WTC11 (cell line): ENCODE results near the gene RAB35. TPM values are rescaled to one million over a fixed set of nuclear protein-coding genes. Genes with fewer than 3 reads are reported as not detected.

Source experiments
- ATAC-seq: fragments of 200-7000 bp; cut with Tn5 transposase; 2 replicates; pipeline ENCODE4 v1.10.0; 2021; ENCODE audit warnings: mild to moderate bottlenecking, moderate library complexity
- CTCF ChIA-PET: fragments of 300-600 bp; sonication (Branson Sonifier 250); formaldehyde crosslinking; loops from one replicate; lab custom pipeline; 2021; ENCODE audit warnings: antibody characterized with exemption; lab: Charles Lee
- POLR2A ChIA-PET: fragments of 350-600 bp; sonication (Branson Sonifier 250); formaldehyde crosslinking; loops from one replicate; lab custom pipeline; 2021; ENCODE audit warnings: antibody characterized with exemption; lab: Charles Lee
- DNase-seq: peaks from one replicate; pipeline ENCODE4 v3.0.0; 2021; ENCODE audit warnings: low spot score
- H3K27ac Mint-ChIP-seq: 2 replicates; pipeline ENCODE4 v1.8.0; 2021; ENCODE audit warnings: mixed read lengths
- H3K27me3 Mint-ChIP-seq: 2 replicates; pipeline ENCODE4 v1.8.0; 2021; ENCODE audit warnings: low read depth, mild to moderate bottlenecking, moderate library complexity, mixed read lengths
- H3K36me3 Mint-ChIP-seq: 2 replicates; pipeline ENCODE4 v1.8.0; 2021; ENCODE audit warnings: mixed read lengths
- H3K4me1 Mint-ChIP-seq: 2 replicates; pipeline ENCODE4 v1.8.0; 2022; ENCODE audit warnings: mixed read lengths
- H3K4me3 Mint-ChIP-seq: 2 replicates; pipeline ENCODE4 v1.8.0; 2021; ENCODE audit warnings: mild to moderate bottlenecking, moderate library complexity, mixed read lengths
- H3K9me3 Mint-ChIP-seq: 2 replicates; pipeline ENCODE4 v1.8.0; 2021; ENCODE audit warnings: mixed read lengths
- CDX4 ChIP-seq: fragments of 250-450 bp; sonication (Bioruptor Pico); IDR thresholded peaks from 2 replicates; pipeline ENCODE4 v1.9.0; 2021; ENCODE audit warnings: moderate library complexity, mild to moderate bottlenecking, inconsistent platforms, borderline replicate concordance
- CREM ChIP-seq: sonication (generic); formaldehyde crosslinking; IDR thresholded peaks from 2 replicates; pipeline ENCODE4 v1.8.1; 2022; ENCODE audit warnings: mild to moderate bottlenecking, missing genetic modification reagents, moderate library complexity
- E2F1 ChIP-seq: sonication (generic); formaldehyde crosslinking; IDR thresholded peaks from 2 replicates; pipeline ENCODE4 v1.8.0; 2022; ENCODE audit warnings: mild to moderate bottlenecking, missing genetic modification reagents
- E2F5 ChIP-seq: sonication (generic); formaldehyde crosslinking; IDR thresholded peaks from 2 replicates; pipeline ENCODE4 v1.8.1; 2022; ENCODE audit warnings: mild to moderate bottlenecking, moderate library complexity, missing genetic modification reagents
- ETV6 ChIP-seq: sonication (generic); formaldehyde crosslinking; IDR thresholded peaks from 2 replicates; pipeline ENCODE4 v1.8.1; 2022; ENCODE audit warnings: mild to moderate bottlenecking, missing genetic modification reagents
- FOXJ3 ChIP-seq: sonication (generic); formaldehyde crosslinking; IDR thresholded peaks from 2 replicates; pipeline ENCODE4 v1.9.0; 2021; ENCODE audit warnings: missing genetic modification reagents, mild to moderate bottlenecking, borderline replicate concordance
- FOXK1 ChIP-seq: sonication (generic); formaldehyde crosslinking; IDR thresholded peaks from 2 replicates; pipeline ENCODE4 v1.8.0; 2022; ENCODE audit warnings: mild to moderate bottlenecking, moderate library complexity, missing genetic modification reagents
- FOXP1 ChIP-seq: sonication (generic); formaldehyde crosslinking; IDR thresholded peaks from 2 replicates; pipeline ENCODE4 v1.8.0; 2022; ENCODE audit warnings: missing genetic modification reagents, mild to moderate bottlenecking, moderate library complexity, borderline replicate concordance
- FOXP4 ChIP-seq: sonication (generic); formaldehyde crosslinking; IDR thresholded peaks from 2 replicates; pipeline ENCODE4 v1.8.0; 2022; ENCODE audit warnings: mild to moderate bottlenecking, missing genetic modification reagents
- HMGA2 ChIP-seq: fragments of 250-450 bp; sonication (Bioruptor Pico); IDR thresholded peaks from 2 replicates; pipeline ENCODE4 v1.4.0; 2021; ENCODE audit warnings: mild to moderate bottlenecking, moderate library complexity
- JUN ChIP-seq: sonication (generic); formaldehyde crosslinking; IDR thresholded peaks from 2 replicates; pipeline ENCODE4 v1.8.0; 2023; ENCODE audit warnings: mild to moderate bottlenecking, missing genetic modification reagents
- NFE2L1 ChIP-seq: sonication (generic); formaldehyde crosslinking; IDR thresholded peaks from 2 replicates; pipeline ENCODE4 v1.8.1; 2023; ENCODE audit warnings: missing genetic modification reagents
- NR1H2 ChIP-seq: sonication (generic); formaldehyde crosslinking; IDR thresholded peaks from 2 replicates; pipeline ENCODE4 v1.9.0; 2021; ENCODE audit warnings: mild to moderate bottlenecking, moderate library complexity, missing genetic modification reagents
- NR2C2 ChIP-seq: sonication (generic); formaldehyde crosslinking; IDR thresholded peaks from 2 replicates; pipeline ENCODE4 v1.8.0; 2022; ENCODE audit warnings: mild to moderate bottlenecking, missing genetic modification reagents
- NR3C1 ChIP-seq: sonication (generic); formaldehyde crosslinking; conservative IDR thresholded peaks from 2 replicates; pipeline ENCODE4 v1.8.1; 2023; ENCODE audit warnings: low read depth, mild to moderate bottlenecking, missing genetic modification reagents
- OVOL2 ChIP-seq: fragments of 250-450 bp; sonication (Bioruptor Pico); IDR thresholded peaks from 2 replicates; pipeline ENCODE4 v1.9.0; 2021; ENCODE audit warnings: mild to moderate bottlenecking, borderline replicate concordance
- PRRX2 ChIP-seq: fragments of 250-450 bp; sonication (Bioruptor Pico); IDR thresholded peaks from 2 replicates; pipeline ENCODE4 v1.8.0; 2021; ENCODE audit warnings: mild to moderate bottlenecking
- RORB ChIP-seq: fragments of 250-450 bp; sonication (Bioruptor Pico); IDR thresholded peaks from 2 replicates; pipeline ENCODE4 v1.9.0; 2021; ENCODE audit warnings: mild to moderate bottlenecking
- SMAD4 ChIP-seq: sonication (generic); formaldehyde crosslinking; IDR thresholded peaks from 2 replicates; pipeline ENCODE4 v1.8.0; 2022; ENCODE audit warnings: mild to moderate bottlenecking, missing genetic modification reagents
- SP1 ChIP-seq: sonication (generic); formaldehyde crosslinking; conservative IDR thresholded peaks from 2 replicates; pipeline ENCODE4 v1.8.1; 2022; ENCODE audit warnings: missing genetic modification reagents
- TCF7 ChIP-seq: sonication (generic); formaldehyde crosslinking; IDR thresholded peaks from 2 replicates; pipeline ENCODE4 v1.8.0; 2022; ENCODE audit warnings: mild to moderate bottlenecking, low read depth, missing genetic modification reagents, moderate library complexity
- TEAD1 ChIP-seq: sonication (generic); formaldehyde crosslinking; IDR thresholded peaks from 2 replicates; pipeline ENCODE4 v1.8.0; 2022; ENCODE audit warnings: mild to moderate bottlenecking, missing genetic modification reagents
- TP53 ChIP-seq: sonication (generic); formaldehyde crosslinking; IDR thresholded peaks from 2 replicates; pipeline ENCODE4 v1.8.1; 2023; ENCODE audit warnings: mild to moderate bottlenecking, missing genetic modification reagents
- USF1 ChIP-seq: sonication (generic); formaldehyde crosslinking; IDR thresholded peaks from 2 replicates; pipeline ENCODE4 v1.8.0; 2022; ENCODE audit warnings: mild to moderate bottlenecking, missing genetic modification reagents
- ZBTB21 ChIP-seq: sonication (generic); formaldehyde crosslinking; IDR thresholded peaks from 2 replicates; pipeline ENCODE4 v1.8.1; 2023; ENCODE audit warnings: mild to moderate bottlenecking, missing genetic modification reagents, borderline replicate concordance
- ZNF138 ChIP-seq: sonication (generic); formaldehyde crosslinking; conservative IDR thresholded peaks from 2 replicates; pipeline ENCODE4 v1.8.1; 2022; ENCODE audit warnings: mild to moderate bottlenecking, moderate library complexity, missing genetic modification reagents
- ZNF263 ChIP-seq: sonication (generic); formaldehyde crosslinking; IDR thresholded peaks from 2 replicates; pipeline ENCODE4 v1.8.1; 2022; ENCODE audit warnings: low read depth, mild to moderate bottlenecking, moderate library complexity, missing genetic modification reagents
- total RNA-seq: library from RNA; stranded (reverse); gene quantifications from 3 replicates; pipeline ENCODE4 v1.2.3, GENCODE V29; 2021
- TF ChIP-seq, protein P1 (sequence below): fragments of 250-450 bp; sonication (Bioruptor Pico); IDR thresholded peaks from 2 replicates; pipeline ENCODE4 v2.1.2; 2022; ENCODE audit warnings: mild to moderate bottlenecking, moderate library complexity
- TF ChIP-seq, protein P2 (sequence below): sonication (generic); formaldehyde crosslinking; IDR thresholded peaks from 2 replicates; pipeline ENCODE4 v1.8.1; 2023; ENCODE audit warnings: mild to moderate bottlenecking, missing genetic modification reagents, moderate library complexity

The RAB35 gene
- total RNA-seq, 1 experiment from 2014 or later: 44.5 TPM

DNA sequence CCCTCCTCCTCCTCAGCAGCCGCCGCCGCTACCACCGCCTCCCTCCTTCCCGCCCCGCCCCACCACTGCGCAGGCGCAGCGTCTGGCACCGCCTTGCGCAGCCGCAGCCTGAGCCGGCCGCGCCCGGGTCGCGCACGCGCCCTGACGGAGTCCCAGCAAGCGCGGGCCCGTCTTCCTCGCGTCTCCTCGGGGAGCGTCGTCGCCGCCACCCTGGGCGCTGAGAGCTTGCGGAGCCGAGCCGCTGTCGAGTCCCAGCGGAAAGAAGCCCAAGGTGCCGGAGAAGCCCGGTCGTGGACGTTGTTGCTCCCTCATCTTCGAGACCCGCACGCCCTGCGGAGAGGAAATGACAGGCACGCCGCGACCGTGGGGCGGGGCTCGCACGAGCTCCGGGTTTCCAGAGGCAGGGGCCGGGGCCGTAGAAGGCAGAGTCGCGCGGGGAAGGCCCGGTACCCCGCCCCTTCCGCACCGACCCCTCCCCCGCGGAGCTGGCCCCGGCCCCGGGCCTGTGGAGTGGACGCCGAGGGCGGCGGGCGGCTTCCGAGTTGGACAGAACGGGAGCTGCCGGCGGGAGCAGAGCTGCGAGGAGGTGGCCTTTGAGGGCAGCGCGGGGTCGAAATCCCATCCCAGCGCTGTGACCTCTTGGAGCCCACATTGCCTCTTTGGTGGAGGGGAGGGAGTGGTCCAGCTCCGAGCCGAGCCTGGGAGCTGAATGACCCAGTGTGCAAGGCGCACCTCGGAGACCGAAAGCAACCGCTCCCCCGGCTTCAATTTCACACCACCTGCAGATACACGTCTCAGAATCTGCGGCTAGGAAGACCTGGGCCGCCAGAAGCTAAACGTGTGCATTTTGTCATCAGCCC lies 469 bp upstream of the RAB35 start:
- H3K36me3 Mint-ChIP-seq: peaks cover 9% of the 10 kb centered on the region
- no peaks in the 10 kb centered on the region; the same call in 1 of the 2 replicates for H3K27me3 Mint-ChIP-seq
- H3K4me1 Mint-ChIP-seq: peaks cover 31% of the 10 kb centered on the region
- DNase-seq: peak; percentile 98
- no peaks in the 10 kb centered on the region for H3K9me3 Mint-ChIP-seq
- H3K4me3 Mint-ChIP-seq: peak overlapping the region; percentile 82
- peak; percentile 83 for ATAC-seq
- ChIA-PET POLR2A (interaction anchor here (0.8 to 3.3 kb wide), 16 partner anchors 10 to 175 kb away, joined by 3 to 23 read pairs (median 6); partner anchors contain the start of genes BICDL1, PXN, RNU4-2 and RPLP0), CTCF (interaction anchor here (0.8 to 5.4 kb wide), 14 partner anchors 9 to 312 kb away, joined by 3 to 48 read pairs (median 4); partner anchors contain the start of genes PXN and RPLP0)
- H3K27ac Mint-ChIP-seq: peak overlapping the region; percentile 89
- no peak for TF ChIP-seq OVOL2 (CRISPR knock-in tag)
- peak; percentile 79 for TF ChIP-seq TP53 (CRISPR knock-in tag)
- TF ChIP-seq NFE2L1: peak; percentile 88
- TF ChIP-seq, protein P1, sequence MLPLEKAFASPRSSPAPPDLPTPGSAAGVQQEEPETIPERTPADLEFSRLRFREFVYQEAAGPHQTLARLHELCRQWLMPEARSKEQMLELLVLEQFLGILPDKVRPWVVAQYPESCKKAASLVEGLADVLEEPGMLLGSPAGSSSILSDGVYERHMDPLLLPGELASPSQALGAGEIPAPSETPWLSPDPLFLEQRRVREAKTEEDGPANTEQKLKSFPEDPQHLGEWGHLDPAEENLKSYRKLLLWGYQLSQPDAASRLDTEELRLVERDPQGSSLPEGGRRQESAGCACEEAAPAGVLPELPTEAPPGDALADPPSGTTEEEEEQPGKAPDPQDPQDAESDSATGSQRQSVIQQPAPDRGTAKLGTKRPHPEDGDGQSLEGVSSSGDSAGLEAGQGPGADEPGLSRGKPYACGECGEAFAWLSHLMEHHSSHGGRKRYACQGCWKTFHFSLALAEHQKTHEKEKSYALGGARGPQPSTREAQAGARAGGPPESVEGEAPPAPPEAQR (CRISPR knock-in tag): no peak
- TF ChIP-seq SP1 (CRISPR knock-in tag): no peak; the same call in none of the 2 replicates
- no peak for TF ChIP-seq RORB
- TF ChIP-seq FOXJ3 (CRISPR knock-in tag): no peak
- no peak; the same call in 1 of the 2 replicates for TF ChIP-seq FOXP4
- TF ChIP-seq E2F1 (CRISPR knock-in tag): no peak
- peak; percentile 74; the same call in 1 of the 2 replicates for TF ChIP-seq ZNF138 (CRISPR knock-in tag)
- TF ChIP-seq E2F5: peak; percentile 84
- TF ChIP-seq SMAD4: no peak
- no peak for TF ChIP-seq HMGA2 (CRISPR knock-in tag)
- TF ChIP-seq ZNF263 (CRISPR knock-in tag): no peak
- no peak for TF ChIP-seq USF1 (CRISPR knock-in tag)
- TF ChIP-seq ETV6 (CRISPR knock-in tag): peak; percentile 27; the same call in 1 of the 2 replicates
- peak; percentile 89 for TF ChIP-seq TEAD1
- peak; percentile 74 for TF ChIP-seq FOXK1
- peak; percentile 86; the same call in 1 of the 2 replicates for TF ChIP-seq ZBTB21 (CRISPR knock-in tag)
- TF ChIP-seq, protein P2, sequence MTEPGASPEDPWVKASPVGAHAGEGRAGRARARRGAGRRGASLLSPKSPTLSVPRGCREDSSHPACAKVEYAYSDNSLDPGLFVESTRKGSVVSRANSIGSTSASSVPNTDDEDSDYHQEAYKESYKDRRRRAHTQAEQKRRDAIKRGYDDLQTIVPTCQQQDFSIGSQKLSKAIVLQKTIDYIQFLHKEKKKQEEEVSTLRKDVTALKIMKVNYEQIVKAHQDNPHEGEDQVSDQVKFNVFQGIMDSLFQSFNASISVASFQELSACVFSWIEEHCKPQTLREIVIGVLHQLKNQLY (CRISPR knock-in tag): no peak
- no peak for TF ChIP-seq NR3C1
- peak; percentile 95 for TF ChIP-seq FOXP1
- no peak for TF ChIP-seq NR1H2 (CRISPR knock-in tag)
- no peak for TF ChIP-seq NR2C2 (CRISPR knock-in tag)
- no peak for TF ChIP-seq TCF7 (CRISPR knock-in tag)
- no peak for TF ChIP-seq PRRX2 (CRISPR knock-in tag)
- TF ChIP-seq CREM (CRISPR knock-in tag): peak; percentile 62; the same call in 1 of the 2 replicates
- TF ChIP-seq JUN: no peak
- no peak for TF ChIP-seq CDX4 (CRISPR knock-in tag)
